ENCODE data around the gene PRAME. TPM values are rescaled to one million over a fixed set of nuclear protein-coding genes. Genes with fewer than 3 reads are reported as not detected.

Gene PRAME
- total RNA-seq, 1 donor from 2014 or later, result not detected

DNA sequence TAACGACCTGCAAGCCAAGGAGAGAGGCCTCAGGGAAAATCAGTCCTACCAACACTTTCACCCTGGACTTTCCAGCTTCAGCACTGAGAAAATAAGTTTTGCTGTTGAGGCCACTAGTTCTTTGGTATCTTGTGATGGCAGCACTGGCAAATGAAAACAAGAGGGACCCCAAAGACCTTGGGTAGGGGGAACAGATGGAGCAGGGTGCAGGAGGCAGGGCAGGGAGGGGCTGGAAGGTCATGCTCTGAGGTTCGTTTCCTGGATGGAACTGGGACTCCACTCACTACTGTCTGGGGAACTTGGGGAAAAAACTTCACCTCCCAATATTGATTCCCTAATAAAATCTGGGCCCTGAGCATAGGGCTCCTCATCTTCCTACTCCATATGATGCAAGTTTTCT, 34.2 kb upstream of the PRAME start:
- no peak overlapping the region for H3K4me3 ChIP-seq
- H3K4me1 ChIP-seq, result no peaks in the 10 kb centered on the region
- H2AFZ ChIP-seq (replicated peaks), result no peak overlapping the region
- no peak overlapping the region for H3K4me3 Mint-ChIP-seq
- H3K9ac ChIP-seq, result no peak overlapping the region
- no peaks in the 10 kb centered on the region for H3K36me3 Mint-ChIP-seq
- DNase-seq (ENCODE audit: low spot score), result no peak
- TF ChIP-seq EZH2phosphoT487 (IDR thresholded peaks at IDR 0.05), result no peak
- no peak for TF ChIP-seq EZH2 (IDR thresholded peaks at IDR 0.05)
- TF ChIP-seq, protein P1, sequence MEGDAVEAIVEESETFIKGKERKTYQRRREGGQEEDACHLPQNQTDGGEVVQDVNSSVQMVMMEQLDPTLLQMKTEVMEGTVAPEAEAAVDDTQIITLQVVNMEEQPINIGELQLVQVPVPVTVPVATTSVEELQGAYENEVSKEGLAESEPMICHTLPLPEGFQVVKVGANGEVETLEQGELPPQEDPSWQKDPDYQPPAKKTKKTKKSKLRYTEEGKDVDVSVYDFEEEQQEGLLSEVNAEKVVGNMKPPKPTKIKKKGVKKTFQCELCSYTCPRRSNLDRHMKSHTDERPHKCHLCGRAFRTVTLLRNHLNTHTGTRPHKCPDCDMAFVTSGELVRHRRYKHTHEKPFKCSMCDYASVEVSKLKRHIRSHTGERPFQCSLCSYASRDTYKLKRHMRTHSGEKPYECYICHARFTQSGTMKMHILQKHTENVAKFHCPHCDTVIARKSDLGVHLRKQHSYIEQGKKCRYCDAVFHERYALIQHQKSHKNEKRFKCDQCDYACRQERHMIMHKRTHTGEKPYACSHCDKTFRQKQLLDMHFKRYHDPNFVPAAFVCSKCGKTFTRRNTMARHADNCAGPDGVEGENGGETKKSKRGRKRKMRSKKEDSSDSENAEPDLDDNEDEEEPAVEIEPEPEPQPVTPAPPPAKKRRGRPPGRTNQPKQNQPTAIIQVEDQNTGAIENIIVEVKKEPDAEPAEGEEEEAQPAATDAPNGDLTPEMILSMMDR (IDR thresholded peaks at IDR 0.05), result no peak
- H3K9me3 ChIP-seq (ENCODE audit: low read depth), result no peaks in the 10 kb centered on the region
- H3K9me3 Mint-ChIP-seq, result no peaks in the 10 kb centered on the region
- no peaks in the 10 kb centered on the region for H4K20me1 ChIP-seq (ENCODE audit: low read depth)
- H3K27me3 Mint-ChIP-seq (ENCODE audit: insufficient read depth, low read depth), result peaks cover 15% of the 10 kb centered on the region
- H3K4me1 Mint-ChIP-seq, result peaks cover 9% of the 10 kb centered on the region
- no peak overlapping the region for H3K27ac ChIP-seq
- H3K4me2 ChIP-seq, result no peak overlapping the region
- H3K79me2 ChIP-seq (ENCODE audit: low read depth), result no peaks in the 10 kb centered on the region
- H3K27me3 ChIP-seq, result peaks cover 98% of the 10 kb centered on the region
- no peaks in the 10 kb centered on the region for H3F3A ChIP-seq (ENCODE audit: low read depth)
- H3K36me3 ChIP-seq, result no peaks in the 10 kb centered on the region
- H3K27ac Mint-ChIP-seq, result no peak overlapping the region

- Histone ChIP-seq H3K9ac (no peak overlapping the region), H3K9me3 (ENCODE audit: low read depth) (no peaks in the 10 kb centered on the region), H3K79me2 (ENCODE audit: low read depth) (no peaks in the 10 kb centered on the region), H2AFZ (replicated peaks) (no peak overlapping the region), H3F3A (ENCODE audit: low read depth) (no peaks in the 10 kb centered on the region), H3K27me3 (peaks cover 98% of the 10 kb centered on the region), H3K36me3 (no peaks in the 10 kb centered on the region), H4K20me1 (ENCODE audit: low read depth) (no peaks in the 10 kb centered on the region), H3K4me1 (no peaks in the 10 kb centered on the region), H3K4me2 (no peak overlapping the region), H3K27ac (no peak overlapping the region), H3K4me3 (no peak overlapping the region)
- H3K4me3 Mint-ChIP-seq, result no peak overlapping the region
- no peaks in the 10 kb centered on the region for H3K36me3 Mint-ChIP-seq
- no peak for DNase-seq (ENCODE audit: low spot score)
- no peak for TF ChIP-seq EZH2 (IDR thresholded peaks at IDR 0.05)
- TF ChIP-seq, protein P1 (IDR thresholded peaks at IDR 0.05), result no peak
- TF ChIP-seq EZH2phosphoT487 (IDR thresholded peaks at IDR 0.05), result no peak
- no peaks in the 10 kb centered on the region for H3K9me3 Mint-ChIP-seq
- H3K27ac Mint-ChIP-seq, result no peak overlapping the region
- peaks cover 17% of the 10 kb centered on the region for H3K27me3 Mint-ChIP-seq (ENCODE audit: insufficient read depth, low read depth)
- peaks cover 4% of the 10 kb centered on the region for H3K4me1 Mint-ChIP-seq
Measured at GRCh38 chr22:22591348-22592299, 32.6 kb upstream of the PRAME start.

DNA sequence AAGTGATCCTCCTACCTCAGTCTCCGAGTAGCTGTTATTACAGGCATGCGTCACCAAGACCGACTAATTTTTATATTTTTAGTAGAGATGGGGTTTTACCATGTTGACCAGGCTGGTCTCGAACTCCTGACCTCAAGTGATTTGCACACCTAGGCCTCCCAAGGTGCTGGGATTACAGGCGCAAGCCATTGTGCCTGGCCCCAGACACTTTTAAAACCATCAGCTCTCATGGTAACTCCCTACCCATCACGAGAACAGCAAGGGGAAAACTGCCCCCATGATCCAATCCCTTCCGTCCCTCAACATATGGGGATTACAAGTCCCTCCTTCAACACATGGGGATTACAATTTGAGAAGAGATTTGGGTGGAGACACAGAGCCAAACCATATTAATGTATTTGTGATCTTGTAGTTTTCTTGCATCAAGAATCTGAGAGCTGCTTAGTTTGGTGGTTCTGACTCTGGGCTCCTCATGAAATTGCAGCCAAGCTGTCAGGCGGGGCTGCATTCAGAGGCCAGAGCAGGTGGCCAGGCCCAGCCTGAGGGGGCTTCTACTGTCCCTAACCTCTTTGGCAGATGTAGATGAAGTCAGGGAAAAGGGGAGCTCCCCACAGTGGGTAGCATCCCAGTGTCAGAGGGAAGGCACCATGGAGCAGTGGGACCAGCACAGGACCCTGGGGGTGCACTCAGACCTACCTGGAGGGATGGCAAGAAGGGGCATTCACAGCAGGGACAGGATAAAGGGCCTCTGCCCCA, 31.2 kb upstream of the PRAME start:
- Histone ChIP-seq H3K27ac (no peak overlapping the region), H3K79me2 (ENCODE audit: low read depth) (no peaks in the 10 kb centered on the region), H3K36me3 (no peaks in the 10 kb centered on the region), H4K20me1 (ENCODE audit: low read depth) (no peaks in the 10 kb centered on the region), H3K9ac (no peak overlapping the region), H3F3A (ENCODE audit: low read depth) (no peaks in the 10 kb centered on the region), H3K4me2 (no peak overlapping the region), H2AFZ (replicated peaks) (no peak overlapping the region), H3K4me1 (no peaks in the 10 kb centered on the region), H3K27me3 (peaks cover 98% of the 10 kb centered on the region), H3K4me3 (no peak overlapping the region), H3K9me3 (ENCODE audit: low read depth) (no peaks in the 10 kb centered on the region)
- Mint-ChIP-seq H3K9me3 (no peaks in the 10 kb centered on the region), H3K27ac (no peak overlapping the region), H3K27me3 (ENCODE audit: insufficient read depth, low read depth) (peaks cover 13% of the 10 kb centered on the region), H3K4me3 (no peak overlapping the region), H3K4me1 (peaks cover 4% of the 10 kb centered on the region), H3K36me3 (no peaks in the 10 kb centered on the region)
- no peak for DNase-seq (ENCODE audit: low spot score)
- TF ChIP-seq EZH2phosphoT487 (IDR thresholded peaks at IDR 0.05) (no peak), EZH2 (IDR thresholded peaks at IDR 0.05) (no peak)
- TF ChIP-seq, protein P1 (IDR thresholded peaks at IDR 0.05), result no peak

Measured in neural progenitor cell (in vitro differentiated cells).